Sigmoid colon (tissue), 4 donors: Measurements from ENCODE around the gene EMILIN2.

ENCODE experiments used
- POLR2A ChIP-seq, 2 donors: fragments of 450-650 bp; IDR thresholded peaks; one replicate each; pipeline ENCODE4 v1.6.1; 2016; ENCODE audit warnings: antibody characterized with exemption in 2 of 2, mild to moderate bottlenecking in 2 of 2, moderate library complexity in 2 of 2
- POLR2AphosphoS5 ChIP-seq, 4 donors: sonication (generic); formaldehyde crosslinking; IDR thresholded peaks; one replicate each; pipeline ENCODE4 v1.6.1; 2017; ENCODE audit warnings: antibody characterized with exemption in 4 of 4

- TF ChIP-seq POLR2AphosphoS5 (IDR thresholded peaks at IDR 0.05) (no peak), POLR2A (IDR thresholded peaks at IDR 0.05) (no peak)
Observed at GRCh38 chr18:2823202-2823601, 23.6 kb upstream of the EMILIN2 start.
